Psoas muscle (tissue), 8 donors: ENCODE measurements around the gene ARHGAP10. TPM values are rescaled to one million over a fixed set of nuclear protein-coding genes. Genes with fewer than 3 reads are reported as not detected.
A peak's percentile ranks its signal among the peaks of the same experiment; 100 is the strongest.

Source experiments
- ATAC-seq, 4 donors: fragments of 200-7000 bp; cut with Tn5 transposase; one replicate each; pipeline ENCODE4 v1.9.1; 2020; ENCODE audit warnings: moderate library complexity in 3 of 4, mild to moderate bottlenecking in 2 of 4
- DNase-seq, 2 donors: peaks; one replicate each; pipeline ENCODE4 v3.0.0-alpha.2; 2020
- H3K27ac ChIP-seq: fragments of 200-600 bp; one replicate; pipeline ENCODE4 v1.8.0; 2022
- H3K27me3 ChIP-seq, 3 donors: fragments of 200-600 bp in 1 of 3; one replicate each; pipeline versions ENCODE4 v1.6.1 to v1.8.0; 2013 to 2022; ENCODE audit warnings: low read length in 2 of 3, mild to moderate bottlenecking in 2 of 3, moderate library complexity in 1 of 3; ENCODE audit not compliant: insufficient read depth in 3 of 3
- H3K36me3 ChIP-seq, 2 donors: fragments of 200-600 bp in 1 of 2; one replicate each; pipeline versions ENCODE4 v1.6.1 to v1.8.0; 2013 to 2022; ENCODE audit warnings: low read depth in 1 of 2, mild to moderate bottlenecking in 1 of 2, moderate library complexity in 1 of 2; ENCODE audit not compliant: insufficient read depth in 1 of 2
- H3K4me1 ChIP-seq: fragments of 200-600 bp; one replicate; pipeline ENCODE4 v1.8.0; 2022
- H3K4me3 ChIP-seq: fragments of 200-600 bp; one replicate; pipeline ENCODE4 v1.8.0; 2022; ENCODE audit warnings: mild to moderate bottlenecking
- H3K9me3 ChIP-seq: fragments of 200-600 bp; one replicate; pipeline ENCODE4 v1.8.0; 2022
- WGBS, 3 donors: extraction: QIAGEN DNeasy Blood & Tissue Kit; methylation state at CpG; one replicate each; pipeline versions ENCODE4 v1.1.6 to v1.1.7; 2013; 5-methylcytosine and 5-hydroxymethylcytosine counted together
- intact Hi-C, 2 donors: fragments of 100-400 bp; cut with DNase I; formaldehyde crosslinking; loops; one replicate each; pipeline versions ENCODE4 v1.11.0 to v1.14.2; 2022
- polyA plus RNA-seq, 3 donors: library from polyadenylated mRNA; stranded (reverse); fragments of 200-250 nt; gene quantifications; one replicate each; pipeline ENCODE4 v1.2.3, GENCODE V29; 2013
- total RNA-seq, 4 donors: library from RNA; stranded (reverse); fragmentation: NEBNext Ultra II Directional in 2 of 4; extraction: Animal tissue kit (Norgen Biotek cat#: 25700) in 2 of 4; gene quantifications; one replicate each; pipeline versions ENCODE4 v1.2.1 to v1.2.4, GENCODE V29; 2021 to 2023
- TF ChIP-seq, protein P1 (sequence below): fragments of 200-600 bp; IDR thresholded peaks from one replicate; pipeline ENCODE4 v1.8.0; 2022; ENCODE audit warnings: antibody characterized with exemption
- donor health status: healthy with polysubstance abuse.
- donor health status: DM: no; HTN: no; CAD: no; lungs with moderate emphysema.
- donor health status: Bipolar disorder and iron deficiency.
- donor health status: healthy.
- donor health status: DM: yes; HTN: yes; CAD: no.
- donor health status: DM: no; HTN: no; CAD: no.
- donor health status: DM: no; HTN: no; CAD: no.
- donor health status: DM: yes; HTN: yes; CAD: no.

The ARHGAP10 gene
- total and polyA plus RNA-seq, 7 donors = 28.8 to 43.5 (median 34.0) TPM

- H3K4me1 ChIP-seq = peaks cover 42% of the 10 kb centered on the region
- DNase-seq = no peak
- intact Hi-C loops = no loop called here
- H3K9me3 ChIP-seq = no peaks in the 10 kb centered on the region
- H3K27ac ChIP-seq = no peak overlapping the region
- no peak for ATAC-seq
- 31 to 68% (median 34%) methylated on average over 3 of the region's 3 CpGs for WGBS, 3 donors
- H3K4me3 ChIP-seq = no peak overlapping the region
- no peaks in the 10 kb centered on the region for H3K36me3 ChIP-seq
- H3K27me3 ChIP-seq = no peaks in the 10 kb centered on the region
- TF ChIP-seq, protein P1, sequence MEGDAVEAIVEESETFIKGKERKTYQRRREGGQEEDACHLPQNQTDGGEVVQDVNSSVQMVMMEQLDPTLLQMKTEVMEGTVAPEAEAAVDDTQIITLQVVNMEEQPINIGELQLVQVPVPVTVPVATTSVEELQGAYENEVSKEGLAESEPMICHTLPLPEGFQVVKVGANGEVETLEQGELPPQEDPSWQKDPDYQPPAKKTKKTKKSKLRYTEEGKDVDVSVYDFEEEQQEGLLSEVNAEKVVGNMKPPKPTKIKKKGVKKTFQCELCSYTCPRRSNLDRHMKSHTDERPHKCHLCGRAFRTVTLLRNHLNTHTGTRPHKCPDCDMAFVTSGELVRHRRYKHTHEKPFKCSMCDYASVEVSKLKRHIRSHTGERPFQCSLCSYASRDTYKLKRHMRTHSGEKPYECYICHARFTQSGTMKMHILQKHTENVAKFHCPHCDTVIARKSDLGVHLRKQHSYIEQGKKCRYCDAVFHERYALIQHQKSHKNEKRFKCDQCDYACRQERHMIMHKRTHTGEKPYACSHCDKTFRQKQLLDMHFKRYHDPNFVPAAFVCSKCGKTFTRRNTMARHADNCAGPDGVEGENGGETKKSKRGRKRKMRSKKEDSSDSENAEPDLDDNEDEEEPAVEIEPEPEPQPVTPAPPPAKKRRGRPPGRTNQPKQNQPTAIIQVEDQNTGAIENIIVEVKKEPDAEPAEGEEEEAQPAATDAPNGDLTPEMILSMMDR = no peak
Observed at GRCh38 chr4:147980586-147980985, 248.7 kb downstream of the ARHGAP10 start.

- TF ChIP-seq, protein P1 = no peak
- no peak for ATAC-seq
Observed at GRCh38 chr4:147981305-147981704, 249.4 kb downstream of the ARHGAP10 start.

DNA sequence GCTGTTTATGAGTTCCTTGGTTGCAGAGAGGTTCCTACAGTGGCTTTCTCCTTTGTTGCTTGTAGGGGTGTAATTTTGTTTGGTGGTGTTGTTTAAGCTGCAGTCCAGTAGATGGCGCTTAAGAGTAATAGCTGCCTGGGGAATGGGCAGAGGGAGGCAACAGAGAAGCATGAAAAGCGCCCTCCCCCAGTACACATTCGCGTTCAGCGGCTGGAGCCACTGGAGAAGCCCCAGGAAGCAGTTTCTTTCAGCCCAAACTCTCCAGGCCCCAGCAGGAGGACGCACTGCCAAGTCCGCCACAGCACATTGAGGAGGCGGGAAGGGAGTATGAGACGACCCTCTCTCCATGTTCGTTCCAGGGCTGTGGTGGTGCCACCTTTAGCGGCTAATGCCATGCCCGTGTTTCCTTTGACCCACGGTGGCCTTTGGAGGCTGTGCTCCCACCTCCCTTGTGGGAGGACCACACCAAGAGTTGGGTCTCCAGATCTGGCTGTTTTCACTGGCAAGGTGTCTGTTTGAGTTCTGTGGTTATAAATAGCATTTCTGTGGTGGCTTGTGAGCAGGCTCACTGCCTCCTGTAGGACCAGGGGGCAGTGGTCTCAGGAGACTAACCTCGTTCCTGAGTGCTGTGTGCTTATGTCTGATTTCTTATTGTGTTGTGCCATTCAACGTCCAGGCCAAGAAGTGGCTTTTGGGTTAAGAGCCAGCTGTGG lies 252.3 kb downstream of the ARHGAP10 start:
- WGBS, 3 donors = 67 to 76% (median 68%) methylated on average over 14 to 15 of the region's 15 CpGs
- no peaks in the 10 kb centered on the region for H3K27me3 ChIP-seq
- no peaks in the 10 kb centered on the region for H3K9me3 ChIP-seq
- TF ChIP-seq, protein P1 = peak; percentile 67
- no peaks in the 10 kb centered on the region for H3K36me3 ChIP-seq
- peak; percentile 85 to 91 (median 89) for ATAC-seq
- intact Hi-C loops = no loop called here
- DNase-seq = no peak
- H3K4me1 ChIP-seq = peaks cover 41% of the 10 kb centered on the region
- peak overlapping the region; percentile 27 for H3K4me3 ChIP-seq
- H3K27ac ChIP-seq = peak overlapping the region; percentile 79

More at GRCh38 chr4:147981305-147981704, 249.4 kb downstream of the ARHGAP10 start:
- Histone ChIP-seq H3K9me3 (no peaks in the 10 kb centered on the region), H3K4me3 (no peak overlapping the region), H3K4me1 (peaks cover 38% of the 10 kb centered on the region), H3K27ac (no peak overlapping the region), H3K36me3 (no peaks in the 10 kb centered on the region), H3K27me3 (no peaks in the 10 kb centered on the region)
- 85 to 95% (median 90%) methylated on average over 1 of the region's 1 CpG for WGBS, 3 donors
- DNase-seq = no peak
- intact Hi-C loops = no loop called here

- ATAC-seq (peak; percentile 23 to 47 (median 38)), DNase-seq (no peak)
- Histone ChIP-seq H3K9me3 (no peaks in the 10 kb centered on the region), H3K4me1 (peaks cover 41% of the 10 kb centered on the region), H3K27ac (peak overlapping the region; percentile 79), H3K27me3 (no peaks in the 10 kb centered on the region), H3K36me3 (no peaks in the 10 kb centered on the region), H3K4me3 (peak overlapping the region; percentile 27)
- WGBS, 3 donors = 92 to 98% (median 96%) methylated on average over 2 of the region's 2 CpGs
- intact Hi-C loops = no loop called here
- TF ChIP-seq, protein P1 = no peak
Observed at GRCh38 chr4:147984778-147985138, 252.9 kb downstream of the ARHGAP10 start.

DNA sequence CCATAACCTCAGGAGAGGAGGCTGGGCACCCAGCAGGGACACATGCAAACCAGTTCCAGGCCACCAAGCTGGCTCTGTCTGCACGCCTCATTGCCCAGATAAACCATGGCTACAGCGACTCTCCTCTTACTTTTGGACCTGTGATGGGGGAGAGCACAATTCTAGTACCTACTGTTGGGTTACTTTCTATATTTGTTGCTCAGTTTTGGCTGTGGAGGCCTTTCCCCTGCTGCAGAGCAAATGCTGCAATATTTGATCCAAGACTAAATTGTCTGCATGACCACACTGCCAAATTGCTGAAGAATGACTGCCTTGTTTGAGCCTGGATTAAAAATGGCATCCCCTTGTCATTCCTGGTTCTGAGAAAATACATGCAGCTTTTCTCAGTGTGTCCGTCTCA lies 253.5 kb downstream of the ARHGAP10 start:
- no peaks in the 10 kb centered on the region for H3K36me3 ChIP-seq
- H3K4me3 ChIP-seq = no peak overlapping the region
- DNase-seq (no peak), ATAC-seq (peak in 2 of 4 donors; percentile 4 to 16)
- H3K4me1 ChIP-seq = peaks cover 39% of the 10 kb centered on the region
- H3K27me3 ChIP-seq = no peaks in the 10 kb centered on the region
- WGBS, 3 donors = 55 to 92% (median 68%) methylated on average over 3 of the region's 3 CpGs
- H3K27ac ChIP-seq = peak overlapping the region; percentile 79
- intact Hi-C loops = no loop called here
- TF ChIP-seq, protein P1 = no peak
- H3K9me3 ChIP-seq = no peaks in the 10 kb centered on the region
